ENCODE data around the gene ZNF793.

Gene ZNF793

GRCh38 chr19:37564624-37565369 is 58.1 kb downstream of the ZNF793 start:
- H3K4me3 ChIP-seq (replicated peaks in 1 of 2; ENCODE audit: low read depth in 2 of 2, low read length in 2 of 2): no peak overlapping the region
- DNase-seq (ENCODE audit: low read depth in 2 of 2): peak in 1 of 2 donors; percentile 11
- TF ChIP-seq, protein P1, sequence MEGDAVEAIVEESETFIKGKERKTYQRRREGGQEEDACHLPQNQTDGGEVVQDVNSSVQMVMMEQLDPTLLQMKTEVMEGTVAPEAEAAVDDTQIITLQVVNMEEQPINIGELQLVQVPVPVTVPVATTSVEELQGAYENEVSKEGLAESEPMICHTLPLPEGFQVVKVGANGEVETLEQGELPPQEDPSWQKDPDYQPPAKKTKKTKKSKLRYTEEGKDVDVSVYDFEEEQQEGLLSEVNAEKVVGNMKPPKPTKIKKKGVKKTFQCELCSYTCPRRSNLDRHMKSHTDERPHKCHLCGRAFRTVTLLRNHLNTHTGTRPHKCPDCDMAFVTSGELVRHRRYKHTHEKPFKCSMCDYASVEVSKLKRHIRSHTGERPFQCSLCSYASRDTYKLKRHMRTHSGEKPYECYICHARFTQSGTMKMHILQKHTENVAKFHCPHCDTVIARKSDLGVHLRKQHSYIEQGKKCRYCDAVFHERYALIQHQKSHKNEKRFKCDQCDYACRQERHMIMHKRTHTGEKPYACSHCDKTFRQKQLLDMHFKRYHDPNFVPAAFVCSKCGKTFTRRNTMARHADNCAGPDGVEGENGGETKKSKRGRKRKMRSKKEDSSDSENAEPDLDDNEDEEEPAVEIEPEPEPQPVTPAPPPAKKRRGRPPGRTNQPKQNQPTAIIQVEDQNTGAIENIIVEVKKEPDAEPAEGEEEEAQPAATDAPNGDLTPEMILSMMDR (IDR thresholded peaks at IDR 0.05; ENCODE audit: low read depth, low read length): no peak

GRCh38 chr19:37565370-37565669 is 58.6 kb downstream of the ZNF793 start:
- no peak for DNase-seq (ENCODE audit: low read depth in 2 of 2)
- no peak overlapping the region for H3K4me3 ChIP-seq (replicated peaks in 1 of 2; ENCODE audit: low read depth in 2 of 2, low read length in 2 of 2)
- TF ChIP-seq, protein P1 (IDR thresholded peaks at IDR 0.05; ENCODE audit: low read depth, low read length): no peak

GRCh38 chr19:37572203-37572602 is 65.5 kb downstream of the ZNF793 start:
- no peak overlapping the region for H3K4me3 ChIP-seq (replicated peaks in 1 of 2; ENCODE audit: low read depth in 2 of 2, low read length in 2 of 2)
- TF ChIP-seq, protein P1 (IDR thresholded peaks at IDR 0.05; ENCODE audit: low read depth, low read length): no peak
- DNase-seq (ENCODE audit: low read depth in 2 of 2): peak in 1 of 2 donors; percentile 83

- no peak overlapping the region for H3K4me3 ChIP-seq (replicated peaks in 1 of 2; ENCODE audit: low read depth in 2 of 2, low read length in 2 of 2)
- no peak for DNase-seq (ENCODE audit: low read depth in 2 of 2)
- TF ChIP-seq, protein P1 (IDR thresholded peaks at IDR 0.05; ENCODE audit: low read depth, low read length): no peak
These were observed 76.6 kb downstream of the ZNF793 start for GRCh38 chr19:37583340-37583739.
